Psoas muscle (tissue), 8 donors: ENCODE data around the gene NENF. TPM values are rescaled to one million over a fixed set of nuclear protein-coding genes. Genes with fewer than 3 reads are reported as not detected.
A peak's percentile ranks its signal among the peaks of the same experiment; 100 is the strongest.

Source experiments
- ATAC-seq, 4 donors: fragments of 200-7000 bp; cut with Tn5 transposase; one replicate each; pipeline ENCODE4 v1.9.1; 2020; ENCODE audit warnings: moderate library complexity in 3 of 4, mild to moderate bottlenecking in 2 of 4
- DNase-seq, 2 donors: peaks; one replicate each; pipeline ENCODE4 v3.0.0-alpha.2; 2020
- H3K27ac ChIP-seq: fragments of 200-600 bp; one replicate; pipeline ENCODE4 v1.8.0; 2022
- H3K27me3 ChIP-seq, 3 donors: fragments of 200-600 bp in 1 of 3; one replicate each; pipeline versions ENCODE4 v1.6.1 to v1.8.0; 2013 to 2022; ENCODE audit warnings: low read length in 2 of 3, mild to moderate bottlenecking in 2 of 3, moderate library complexity in 1 of 3; ENCODE audit not compliant: insufficient read depth in 3 of 3
- H3K36me3 ChIP-seq, 2 donors: fragments of 200-600 bp in 1 of 2; one replicate each; pipeline versions ENCODE4 v1.6.1 to v1.8.0; 2013 to 2022; ENCODE audit warnings: low read depth in 1 of 2, mild to moderate bottlenecking in 1 of 2, moderate library complexity in 1 of 2; ENCODE audit not compliant: insufficient read depth in 1 of 2
- H3K4me1 ChIP-seq: fragments of 200-600 bp; one replicate; pipeline ENCODE4 v1.8.0; 2022
- H3K4me3 ChIP-seq: fragments of 200-600 bp; one replicate; pipeline ENCODE4 v1.8.0; 2022; ENCODE audit warnings: mild to moderate bottlenecking
- H3K9me3 ChIP-seq: fragments of 200-600 bp; one replicate; pipeline ENCODE4 v1.8.0; 2022
- WGBS, 3 donors: extraction: QIAGEN DNeasy Blood & Tissue Kit; methylation state at CpG; one replicate each; pipeline versions ENCODE4 v1.1.6 to v1.1.7; 2013; 5-methylcytosine and 5-hydroxymethylcytosine counted together
- intact Hi-C, 2 donors: fragments of 100-400 bp; cut with DNase I; formaldehyde crosslinking; loops; one replicate each; pipeline versions ENCODE4 v1.11.0 to v1.14.2; 2022
- polyA plus RNA-seq, 3 donors: library from polyadenylated mRNA; stranded (reverse); fragments of 200-250 nt; gene quantifications; one replicate each; pipeline ENCODE4 v1.2.3, GENCODE V29; 2013
- total RNA-seq, 4 donors: library from RNA; stranded (reverse); fragmentation: NEBNext Ultra II Directional in 2 of 4; extraction: Animal tissue kit (Norgen Biotek cat#: 25700) in 2 of 4; gene quantifications; one replicate each; pipeline versions ENCODE4 v1.2.1 to v1.2.4, GENCODE V29; 2021 to 2023
- TF ChIP-seq, protein P1 (sequence below): fragments of 200-600 bp; IDR thresholded peaks from one replicate; pipeline ENCODE4 v1.8.0; 2022; ENCODE audit warnings: antibody characterized with exemption
- donor health status: healthy with polysubstance abuse.
- donor health status: DM: no; HTN: no; CAD: no; lungs with moderate emphysema.
- donor health status: Bipolar disorder and iron deficiency.
- donor health status: healthy.
- donor health status: DM: yes; HTN: yes; CAD: no.
- donor health status: DM: no; HTN: no; CAD: no.
- donor health status: DM: no; HTN: no; CAD: no.
- donor health status: DM: yes; HTN: yes; CAD: no.

Gene NENF
- total and polyA plus RNA-seq, 7 donors = 59.3 to 74.9 (median 64.2) TPM

DNA sequence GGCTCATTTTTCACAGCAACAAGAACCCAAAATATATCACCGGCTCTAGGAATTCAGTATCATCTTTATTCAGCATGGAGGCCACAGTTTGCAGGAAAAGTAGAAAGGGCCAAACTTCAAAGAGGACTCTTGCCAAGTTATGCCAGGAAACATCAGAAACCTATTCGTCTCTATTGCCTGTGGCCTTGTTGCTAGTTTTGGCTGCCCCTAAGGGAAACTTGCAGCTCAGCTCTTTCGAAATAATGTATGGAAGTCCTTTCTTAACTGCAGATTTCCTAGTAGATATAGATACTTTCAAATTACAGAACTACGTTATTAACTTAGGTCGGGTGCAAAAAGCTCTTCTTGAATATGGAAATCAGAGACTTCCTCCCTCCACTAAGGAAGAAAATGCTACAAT lies 4.2 kb upstream of the NENF start:
- no peak for ATAC-seq
- Histone ChIP-seq H3K36me3 (no peaks in the 10 kb centered on the region), H3K4me1 (peaks cover 4% of the 10 kb centered on the region), H3K4me3 (no peak overlapping the region), H3K27ac (no peak overlapping the region), H3K9me3 (no peaks in the 10 kb centered on the region), H3K27me3 (no peaks in the 10 kb centered on the region)
- DNase-seq = no peak
- TF ChIP-seq, protein P1, sequence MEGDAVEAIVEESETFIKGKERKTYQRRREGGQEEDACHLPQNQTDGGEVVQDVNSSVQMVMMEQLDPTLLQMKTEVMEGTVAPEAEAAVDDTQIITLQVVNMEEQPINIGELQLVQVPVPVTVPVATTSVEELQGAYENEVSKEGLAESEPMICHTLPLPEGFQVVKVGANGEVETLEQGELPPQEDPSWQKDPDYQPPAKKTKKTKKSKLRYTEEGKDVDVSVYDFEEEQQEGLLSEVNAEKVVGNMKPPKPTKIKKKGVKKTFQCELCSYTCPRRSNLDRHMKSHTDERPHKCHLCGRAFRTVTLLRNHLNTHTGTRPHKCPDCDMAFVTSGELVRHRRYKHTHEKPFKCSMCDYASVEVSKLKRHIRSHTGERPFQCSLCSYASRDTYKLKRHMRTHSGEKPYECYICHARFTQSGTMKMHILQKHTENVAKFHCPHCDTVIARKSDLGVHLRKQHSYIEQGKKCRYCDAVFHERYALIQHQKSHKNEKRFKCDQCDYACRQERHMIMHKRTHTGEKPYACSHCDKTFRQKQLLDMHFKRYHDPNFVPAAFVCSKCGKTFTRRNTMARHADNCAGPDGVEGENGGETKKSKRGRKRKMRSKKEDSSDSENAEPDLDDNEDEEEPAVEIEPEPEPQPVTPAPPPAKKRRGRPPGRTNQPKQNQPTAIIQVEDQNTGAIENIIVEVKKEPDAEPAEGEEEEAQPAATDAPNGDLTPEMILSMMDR = no peak
- intact Hi-C loops = no loop called here
- WGBS, 3 donors = 67 to 73% (median 69%) methylated on average over 5 of the region's 5 CpGs

DNA sequence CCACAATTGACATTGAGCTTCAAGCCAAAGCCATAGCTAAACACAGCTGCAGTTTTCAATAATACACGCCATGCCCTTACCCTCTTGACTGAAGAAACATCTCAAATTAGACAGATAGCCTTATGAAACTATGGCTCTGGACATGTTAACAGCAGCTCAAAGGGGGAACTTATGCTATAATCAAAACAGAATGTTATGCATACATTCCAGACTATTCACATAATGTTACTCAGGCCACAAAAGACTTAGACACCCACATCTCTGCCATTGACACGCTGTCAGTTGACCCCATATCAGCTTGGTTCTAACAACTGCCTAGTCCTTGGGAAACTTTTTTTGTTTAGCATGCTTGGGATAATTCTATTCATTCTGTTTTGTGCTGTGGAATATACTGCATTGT lies 2.3 kb upstream of the NENF start:
- intact Hi-C loops = loop anchor here in 1 of 2 donors (10.0 kb wide), 1 partner anchor 396 kb away; the partner anchor contains the start of genes DTL and INTS7
- H3K27me3 ChIP-seq = no peaks in the 10 kb centered on the region
- no peak overlapping the region for H3K27ac ChIP-seq
- no peaks in the 10 kb centered on the region for H3K9me3 ChIP-seq
- peaks cover 11% of the 10 kb centered on the region for H3K4me1 ChIP-seq
- ATAC-seq (no peak), DNase-seq (no peak)
- no peaks in the 10 kb centered on the region for H3K36me3 ChIP-seq
- TF ChIP-seq, protein P1 = no peak
- no peak overlapping the region for H3K4me3 ChIP-seq
- WGBS, 3 donors = 87 to 90% (median 90%) methylated on average over 2 of the region's 2 CpGs

DNA sequence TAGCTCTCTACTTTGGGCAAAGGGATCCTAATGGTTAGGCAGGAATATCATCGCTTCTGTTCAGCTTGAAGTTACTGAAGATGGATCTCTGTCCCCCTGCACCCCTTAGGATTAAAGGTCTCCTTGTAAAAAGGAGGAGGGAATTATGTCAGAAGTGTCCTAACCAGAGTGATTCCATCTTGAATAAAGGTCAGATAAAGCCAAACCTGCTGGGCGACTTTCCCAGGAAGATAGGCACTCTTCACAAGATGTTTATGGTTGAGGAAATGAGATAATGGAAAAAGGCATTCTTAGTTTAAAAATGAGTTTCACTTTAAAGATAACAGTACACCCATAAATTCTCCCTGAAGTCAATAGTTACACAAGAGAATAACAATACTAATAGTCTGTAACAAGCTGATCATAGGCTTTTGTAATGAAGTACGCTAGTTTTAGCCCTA lies 1.7 kb upstream of the NENF start:
- H3K27me3 ChIP-seq = no peaks in the 10 kb centered on the region
- no peaks in the 10 kb centered on the region for H3K9me3 ChIP-seq
- no peak overlapping the region for H3K27ac ChIP-seq
- 88 to 91% (median 88%) methylated on average over 3 of the region's 3 CpGs for WGBS, 3 donors
- intact Hi-C loops = loop anchor here in 1 of 2 donors (10.0 kb wide), 1 partner anchor 396 kb away; the partner anchor contains the start of genes DTL and INTS7
- H3K4me3 ChIP-seq = no peak overlapping the region
- TF ChIP-seq, protein P1 = no peak
- ATAC-seq = no peak
- peaks cover 11% of the 10 kb centered on the region for H3K4me1 ChIP-seq
- no peaks in the 10 kb centered on the region for H3K36me3 ChIP-seq
- DNase-seq = no peak

DNA sequence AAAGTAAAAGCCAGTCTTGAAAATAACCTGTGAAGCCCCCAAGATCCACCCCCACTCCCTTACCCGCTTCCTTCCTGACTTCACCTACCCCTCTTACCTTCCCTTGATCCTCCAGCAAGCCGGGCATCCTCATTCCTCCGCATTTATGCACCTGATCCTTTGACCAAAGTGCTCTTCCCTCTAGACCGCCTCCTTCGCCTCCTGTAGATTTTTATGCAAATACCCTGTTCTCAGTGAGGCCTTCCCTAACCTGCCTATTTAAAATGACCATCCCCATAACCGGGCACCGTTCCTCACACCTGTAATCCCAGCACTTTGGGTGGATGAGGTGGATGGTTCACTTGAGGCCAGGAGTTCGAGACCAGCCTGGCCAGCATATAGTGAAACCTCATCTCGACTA lies 1.1 kb upstream of the NENF start:
- intact Hi-C loops = loop anchor here in 1 of 2 donors (10.0 kb wide), 1 partner anchor 397 kb away; the partner anchor contains the start of genes DTL and INTS7
- Histone ChIP-seq H3K4me1 (peaks cover 11% of the 10 kb centered on the region), H3K36me3 (no peaks in the 10 kb centered on the region), H3K27ac (no peak overlapping the region), H3K27me3 (no peaks in the 10 kb centered on the region), H3K9me3 (no peaks in the 10 kb centered on the region), H3K4me3 (no peak overlapping the region)
- no peak for ATAC-seq
- DNase-seq = no peak
- 91 to 96% (median 92%) methylated on average over 9 of the region's 9 CpGs for WGBS, 3 donors
- TF ChIP-seq, protein P1 = no peak

DNA sequence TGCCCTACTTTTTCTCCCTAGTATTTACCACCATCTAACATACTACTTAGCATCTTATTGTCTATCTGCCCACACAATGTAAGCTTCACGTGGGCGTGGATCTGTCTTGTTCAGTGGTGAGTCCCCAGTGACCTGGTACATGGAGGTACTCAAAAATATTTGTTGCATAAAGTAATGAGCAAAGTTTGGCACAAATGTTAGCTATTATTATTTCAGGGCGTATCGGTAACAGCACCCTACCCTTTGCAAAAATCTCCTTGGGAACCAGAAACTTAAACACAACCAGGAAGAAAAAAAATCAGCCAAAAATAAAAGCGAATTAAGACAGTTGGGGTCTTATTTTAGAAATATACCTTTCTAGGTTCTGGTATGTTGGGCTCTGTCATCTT lies 454 bp upstream of the NENF start:
- Histone ChIP-seq H3K27me3 (no peaks in the 10 kb centered on the region), H3K27ac (peak overlapping the region; percentile 79), H3K36me3 (no peaks in the 10 kb centered on the region), H3K9me3 (no peaks in the 10 kb centered on the region), H3K4me1 (peaks cover 11% of the 10 kb centered on the region), H3K4me3 (peak overlapping the region; percentile 90)
- DNase-seq (no peak), ATAC-seq (no peak)
- intact Hi-C loops = loop anchor here in 1 of 2 donors (10.0 kb wide), 1 partner anchor 397 kb away; the partner anchor contains the start of genes DTL and INTS7
- TF ChIP-seq, protein P1 = no peak
- 15 to 22% (median 17%) methylated on average over 5 of the region's 5 CpGs for WGBS, 3 donors
